GM18502 (cell line): Measurements from ENCODE around the gene DAPK3.
"Not testable (repeated sequence)": the region's sequence is repeated elsewhere in the genome, so short reads cannot be mapped to it uniquely, and the experiment has no call there.

Source experiments
- ATAC-seq: cut with Tn5 transposase; IDR thresholded peaks from one replicate; pipeline ENCODE4 v1.9.1; 2021; ENCODE audit warnings: mild to moderate bottlenecking; ENCODE audit not compliant: unreplicated experiment, poor library complexity

The DAPK3 gene

GRCh38 chr19:3980353-3981251, 9.7 kb upstream of the DAPK3 start:
- ATAC-seq, result no peak

DNA sequence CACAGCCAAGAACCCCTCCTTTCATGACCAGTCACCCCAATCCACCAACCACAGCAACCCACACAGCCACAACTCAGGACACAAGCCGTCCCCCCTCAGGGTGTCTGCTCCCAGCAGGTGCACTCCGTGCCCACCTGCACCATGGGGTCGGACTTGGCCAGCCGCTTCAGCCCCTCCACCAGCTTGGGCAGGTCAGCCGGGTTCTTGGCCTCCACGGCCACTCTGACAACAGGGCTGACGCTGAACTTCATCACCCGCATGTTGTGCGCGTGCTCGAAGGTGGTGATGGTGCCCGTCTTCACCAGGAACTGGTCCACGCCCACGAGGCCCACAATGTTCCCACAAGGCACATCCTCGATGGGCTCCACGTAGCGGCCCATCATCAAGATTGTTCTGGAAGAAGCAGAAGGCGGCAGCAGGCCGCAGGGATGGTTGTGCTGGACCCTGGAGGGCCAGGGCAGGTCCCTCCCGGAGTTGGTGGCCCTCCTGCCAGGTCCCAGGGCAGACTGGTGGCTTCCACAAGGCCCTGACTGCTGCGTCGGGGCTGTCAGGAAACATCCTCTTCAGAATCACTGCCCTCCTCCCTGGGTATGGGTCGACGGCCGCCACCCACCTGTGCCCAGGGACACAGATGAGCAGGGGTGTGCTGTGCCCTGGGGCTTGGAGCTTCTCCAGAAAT, 8.9 kb upstream of the DAPK3 start:
- ATAC-seq, result no peak

- ATAC-seq, result no peak
These were observed 8.4 kb upstream of the DAPK3 start for GRCh38 chr19:3979289-3979673.

GRCh38 chr19:3978145-3978544, 7.2 kb upstream of the DAPK3 start:
- ATAC-seq, result no peak

- no peak for ATAC-seq
These were observed 6.6 kb upstream of the DAPK3 start for GRCh38 chr19:3977242-3978143.

GRCh38 chr19:3976495-3977241, 5.8 kb upstream of the DAPK3 start:
- ATAC-seq, result no peak

GRCh38 chr19:3975637-3976087, 4.8 kb upstream of the DAPK3 start:
- no peak for ATAC-seq

- no peak for ATAC-seq
These were observed 4.2 kb upstream of the DAPK3 start for GRCh38 chr19:3975144-3975543.

DNA sequence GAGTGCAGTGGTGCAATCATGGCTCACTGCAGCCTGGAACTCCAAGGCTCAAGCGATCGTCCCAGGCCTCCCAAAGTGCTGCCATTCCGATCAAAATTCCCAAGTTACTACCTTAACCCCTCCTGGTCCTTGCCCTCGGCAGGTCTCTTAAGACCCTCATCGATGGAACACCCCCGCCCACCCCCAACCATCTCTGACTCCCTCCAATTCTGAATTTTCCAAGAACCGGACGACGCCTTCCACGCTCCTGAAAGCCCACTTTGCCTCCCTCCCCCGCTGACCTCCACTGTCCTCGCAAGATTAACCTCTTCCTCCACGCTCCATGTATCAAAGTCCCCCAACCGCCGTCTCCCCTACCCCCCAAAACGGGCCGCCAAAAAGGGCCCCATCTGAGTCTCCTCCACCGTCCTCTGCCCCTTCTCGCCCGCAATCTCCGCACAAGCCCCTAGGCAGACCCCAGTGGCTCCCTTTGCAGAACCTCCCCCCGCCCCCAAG, 539 bp downstream of the DAPK3 start:
- ATAC-seq, result no peak

DNA sequence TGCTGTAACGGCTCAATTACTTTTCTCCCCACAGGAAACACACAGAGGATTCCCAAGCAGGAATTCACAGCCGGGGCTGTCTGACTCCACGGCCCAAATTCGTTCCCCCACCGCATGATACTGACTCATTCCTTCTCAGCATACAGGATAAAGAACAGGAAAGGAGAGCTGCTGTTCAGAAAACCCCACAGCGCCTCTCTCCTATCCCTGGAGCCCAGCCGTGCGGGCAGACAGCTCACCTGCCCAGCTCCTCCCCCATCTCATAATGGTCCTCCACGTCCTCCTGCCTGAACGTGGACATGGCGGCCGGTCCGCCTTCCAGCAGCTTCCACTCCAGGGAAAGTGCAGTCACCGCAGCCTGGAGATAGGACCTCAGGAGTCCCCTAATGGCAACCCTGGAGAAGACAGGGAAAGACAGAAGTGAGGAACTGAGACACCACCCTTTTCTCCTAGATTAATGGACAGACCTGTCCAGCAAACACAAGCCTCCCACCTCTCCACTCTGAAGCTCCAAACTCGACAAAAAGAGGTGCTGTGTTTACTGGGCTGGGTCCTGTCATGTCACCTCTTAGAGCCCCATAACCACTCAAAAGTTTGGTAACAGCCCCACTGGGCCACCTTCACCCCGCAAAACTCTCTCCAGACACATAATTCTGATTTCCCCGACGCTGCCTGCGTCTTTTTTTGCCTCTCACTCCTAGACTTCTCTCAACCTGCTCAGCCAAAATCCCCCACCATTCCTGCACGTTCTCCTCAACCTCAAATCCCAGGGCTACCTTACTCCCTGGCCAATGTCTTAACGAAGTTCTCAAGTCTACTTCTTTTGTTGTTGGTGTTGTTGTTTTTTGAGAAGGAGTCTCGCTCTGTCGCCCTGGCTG, 1.2 kb downstream of the DAPK3 start:
- no peak for ATAC-seq

GRCh38 chr19:3968556-3969434, 2.1 kb downstream of the DAPK3 start:
- ATAC-seq, result no peak

- not testable (repeated sequence) for ATAC-seq
These were observed 2.9 kb downstream of the DAPK3 start for GRCh38 chr19:3967983-3968382.

DNA sequence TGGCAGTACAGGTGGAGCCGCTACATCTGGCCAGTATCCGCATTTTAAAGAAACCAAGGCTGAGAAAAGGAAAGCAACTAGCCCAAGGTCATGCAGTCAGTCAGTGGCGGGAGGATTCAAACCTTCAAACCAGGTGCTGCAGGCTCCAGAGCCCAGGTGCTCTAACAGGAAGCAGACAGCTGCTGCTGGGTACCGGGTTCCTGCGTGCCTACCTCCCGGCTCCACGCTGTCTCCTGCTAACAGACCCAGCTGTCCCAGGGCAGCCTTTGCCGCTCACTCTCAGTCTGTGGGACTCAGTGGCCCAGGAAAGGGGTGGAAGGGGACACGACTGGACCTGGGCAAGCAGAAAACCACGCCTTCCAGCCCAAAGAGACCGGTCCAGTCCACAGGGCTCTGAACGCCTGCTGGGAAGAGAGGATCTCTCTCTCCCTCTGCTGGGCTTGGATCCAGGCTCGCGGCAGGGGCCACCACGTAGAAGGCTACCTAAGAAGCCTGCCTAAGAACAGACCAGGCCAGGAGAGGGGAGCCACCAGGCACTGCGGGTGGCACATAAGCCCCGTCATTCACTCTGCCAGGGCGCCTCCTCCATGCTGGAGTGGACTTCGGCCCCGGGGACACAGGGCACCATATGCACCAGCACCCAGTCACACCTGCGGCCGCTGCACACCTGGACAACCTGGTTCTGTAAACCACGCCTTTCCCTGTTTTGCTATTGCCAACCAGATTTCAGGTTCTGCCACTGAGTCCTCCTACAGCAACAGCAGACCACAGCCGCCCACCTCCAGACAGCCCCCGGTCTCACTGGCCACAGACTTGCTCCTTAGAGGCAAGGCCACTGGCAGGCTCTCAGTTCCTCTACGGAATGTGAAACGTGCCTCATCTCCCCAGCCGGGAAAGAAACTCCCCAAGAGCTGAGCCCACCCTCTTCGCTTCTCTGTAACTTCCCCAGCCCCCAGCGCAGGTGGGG, 4.6 kb downstream of the DAPK3 start:
- no peak for ATAC-seq

DNA sequence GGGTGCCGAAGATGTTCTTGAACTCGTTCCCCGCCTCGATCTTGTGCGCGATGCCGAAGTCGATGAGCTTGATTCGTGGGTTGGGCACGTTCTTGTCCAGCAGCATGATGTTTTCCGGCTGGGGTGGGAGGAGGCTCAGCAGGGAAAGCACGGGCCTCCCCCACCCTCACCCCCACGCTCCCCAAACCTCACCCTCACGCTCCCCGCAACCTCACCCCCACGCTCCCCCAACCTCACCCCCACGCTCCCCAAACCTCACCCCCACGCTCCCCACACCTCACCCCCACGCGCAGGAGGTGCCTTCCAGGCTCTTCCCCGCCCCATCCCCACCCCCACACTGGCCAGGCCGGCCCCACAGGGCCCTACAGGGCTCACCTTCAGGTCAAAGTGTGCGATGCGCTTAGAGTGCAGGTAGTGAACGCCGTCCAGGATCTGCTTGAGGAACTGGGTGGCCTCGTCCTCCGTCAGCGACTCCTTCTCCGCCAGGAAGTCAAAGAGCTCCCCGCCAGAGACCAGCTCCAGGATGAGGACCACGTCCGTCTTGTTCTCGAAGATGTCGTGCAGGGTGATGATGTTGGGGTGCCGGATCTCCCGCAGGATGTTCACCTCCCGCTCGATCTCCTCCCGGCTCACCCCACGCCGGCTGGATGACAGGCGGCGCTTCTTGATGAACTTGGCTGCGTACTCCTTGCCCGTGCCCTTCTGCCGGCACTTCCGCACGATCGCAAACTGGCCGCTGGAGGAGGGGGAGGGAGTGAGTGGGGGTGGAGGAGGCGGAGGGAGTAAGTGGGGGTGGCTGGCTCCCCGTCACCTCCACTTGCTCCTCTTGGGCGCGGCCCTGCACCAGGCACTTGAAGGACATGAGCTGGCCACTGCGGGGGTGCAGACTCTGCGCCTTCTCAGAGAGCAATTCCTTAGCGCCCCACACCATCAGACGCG, 6.4 kb downstream of the DAPK3 start:
- no peak for ATAC-seq

- no peak for ATAC-seq
These were observed 7.2 kb downstream of the DAPK3 start for GRCh38 chr19:3963458-3964255.
